IMR-90 (cell line): ENCODE measurements around the gene IL17C. TPM values are rescaled to one million over a fixed set of nuclear protein-coding genes. Genes with fewer than 3 reads are reported as not detected.

ENCODE experiments used
- ATAC-seq: fragments of 200-7000 bp; cut with Tn5 transposase; 2 replicates; pipeline ENCODE4 v1.9.1; 2020; ENCODE audit warnings: low read depth, mild to moderate bottlenecking, moderate library complexity
- BruUV-seq: library from RNA; stranded (reverse); fragments of 400-500 nt; replicated peaks from 2 replicates; lab custom pipeline; 2021; lab: Mats Ljungman, UMichigan
- CTCF ChIA-PET: fragments of 300-600 bp; formaldehyde crosslinking; extraction: SDS; loops from one replicate; lab custom pipeline; 2021; ENCODE audit warnings: antibody characterized with exemption; lab: Yijun Ruan, JAX
- POLR2A ChIA-PET: fragments of 300-600 bp; sonication (Branson Sonifier 250); formaldehyde crosslinking; loops from one replicate; lab custom pipeline; 2022; ENCODE audit warnings: antibody characterized with exemption; ENCODE audit not compliant: unreplicated experiment; lab: Charles Lee
- DNase-seq: peaks from one replicate; pipeline ENCODE4 v3.0.0; 2013
- H2AFZ ChIP-seq: replicated peaks from 2 replicates; pipeline ENCODE3; 2013; ENCODE audit warnings: low read length, mild to moderate bottlenecking; ENCODE audit not compliant: poor library complexity
- H2AK5ac ChIP-seq: 2 replicates; pipeline ENCODE4 v1.6.1; 2013; ENCODE audit warnings: low read depth, low read length, inconsistent platforms
- H2AK9ac ChIP-seq: replicated peaks from 2 replicates; pipeline ENCODE3; 2013; ENCODE audit warnings: mild to moderate bottlenecking, low read depth, low read length, moderate library complexity; ENCODE audit not compliant: poor library complexity
- H2BK120ac ChIP-seq: 2 replicates; pipeline ENCODE4 v1.6.1; 2013; ENCODE audit warnings: low read depth, low read length, inconsistent platforms
- H2BK15ac ChIP-seq: 3 replicates; pipeline ENCODE4 v1.6.1; 2013; ENCODE audit warnings: low read depth, low read length, inconsistent platforms
- H2BK20ac ChIP-seq: 2 replicates; pipeline ENCODE4 v1.6.1; 2013; ENCODE audit warnings: low read depth, mild to moderate bottlenecking, inconsistent platforms, low read length, moderate library complexity
- H2BK5ac ChIP-seq: 2 replicates; pipeline ENCODE4 v1.6.1; 2013; ENCODE audit warnings: mild to moderate bottlenecking, low read depth, low read length, inconsistent platforms; ENCODE audit not compliant: poor library complexity, severe bottlenecking
- H3K14ac ChIP-seq: replicated peaks from 2 replicates; pipeline ENCODE4 v1.6.1; 2013; ENCODE audit warnings: low read depth, low read length, inconsistent platforms
- H3K18ac ChIP-seq: 2 replicates; pipeline ENCODE4 v1.6.1; 2013; ENCODE audit warnings: low read depth, low read length, control low read depth
- H3K23ac ChIP-seq: 2 replicates; pipeline ENCODE4 v1.6.1; 2013; ENCODE audit warnings: low read depth, low read length, inconsistent platforms
- H3K27ac ChIP-seq: 2 replicates; pipeline ENCODE4 v1.5.1; 2013; ENCODE audit warnings: mild to moderate bottlenecking, control low read depth, low read length; ENCODE audit not compliant: insufficient read depth
- H3K27me3 ChIP-seq: 2 replicates; pipeline ENCODE4 v1.6.1; 2013; ENCODE audit warnings: low read length; ENCODE audit not compliant: control insufficient read depth, insufficient read depth
- H3K36me3 ChIP-seq: 2 replicates; pipeline ENCODE4 v1.6.1; 2013; ENCODE audit warnings: low read length, mixed read lengths; ENCODE audit not compliant: control insufficient read depth, insufficient read depth
- H3K4ac ChIP-seq: 2 replicates; pipeline ENCODE4 v1.6.1; 2013; ENCODE audit warnings: low read depth, low read length, inconsistent platforms
- H3K4me1 ChIP-seq: 2 replicates; pipeline ENCODE4 v1.6.1; 2013; ENCODE audit warnings: low read length, mixed read lengths; ENCODE audit not compliant: control insufficient read depth, insufficient read depth
- H3K4me2 ChIP-seq: 2 replicates; pipeline ENCODE4 v1.6.1; 2013; ENCODE audit warnings: low read depth, mild to moderate bottlenecking, control low read depth, low read length, moderate library complexity
- H3K4me3 ChIP-seq: 2 replicates; pipeline ENCODE4 v1.5.1; 2013; ENCODE audit warnings: low read depth, mild to moderate bottlenecking, control low read depth, low read length, moderate library complexity; ENCODE audit not compliant: insufficient read depth
- H3K56ac ChIP-seq: 2 replicates; pipeline ENCODE4 v1.6.1; 2013; ENCODE audit warnings: low read length, inconsistent platforms; ENCODE audit not compliant: insufficient read depth; ENCODE audit errors: extremely low read depth
- H3K79me1 ChIP-seq, 2 experiments: 2 replicates each; pipeline ENCODE4 v1.6.1; 2013; ENCODE audit warnings: low read length in 2 of 2, inconsistent platforms in 1 of 2, low read depth in 1 of 2
- H3K9ac ChIP-seq: 2 replicates; pipeline ENCODE4 v1.6.1; 2013; ENCODE audit warnings: low read depth, low read length, control low read depth
- H3K9me1 ChIP-seq: 2 replicates; pipeline ENCODE4 v1.6.1; 2013; ENCODE audit warnings: low read length, inconsistent platforms; ENCODE audit not compliant: insufficient read depth
- H3K9me3 ChIP-seq: 2 replicates; pipeline ENCODE4 v1.6.1; 2013; ENCODE audit warnings: low read length; ENCODE audit not compliant: control insufficient read depth, insufficient read depth
- H4K20me1 ChIP-seq: 2 replicates; pipeline ENCODE4 v1.6.1; 2013; ENCODE audit warnings: low read length, inconsistent platforms; ENCODE audit not compliant: insufficient read depth
- H4K5ac ChIP-seq: 2 replicates; pipeline ENCODE4 v1.6.1; 2013; ENCODE audit warnings: mild to moderate bottlenecking, low read depth, low read length, control low read depth
- H4K8ac ChIP-seq, 2 experiments: 2 replicates each; pipeline ENCODE4 v1.6.1; 2013; ENCODE audit warnings: low read depth in 2 of 2, low read length in 2 of 2, control low read depth in 1 of 2, inconsistent platforms in 1 of 2
- H4K91ac ChIP-seq: 2 replicates; pipeline ENCODE4 v1.6.1; 2013; ENCODE audit warnings: low read depth, low read length, inconsistent platforms; ENCODE audit not compliant: insufficient read depth
- CEBPB ChIP-seq: IDR thresholded peaks from 2 replicates; pipeline ENCODE4 v1.6.1; 2012; ENCODE audit warnings: low read depth, low read length, improper control_type of control experiment
- MAFK ChIP-seq: IDR thresholded peaks from 2 replicates; pipeline ENCODE4 v1.6.1; 2012; ENCODE audit warnings: low read depth, low read length, improper control_type of control experiment
- NFE2L2 ChIP-seq: fragments of 150-350 bp; IDR thresholded peaks from 2 replicates; pipeline ENCODE4 v1.6.1; 2016; ENCODE audit warnings: low read depth, mild to moderate bottlenecking, low read length
- RCOR1 ChIP-seq: IDR thresholded peaks from 2 replicates; pipeline ENCODE4 v1.6.1; 2012; ENCODE audit warnings: mild to moderate bottlenecking, low read length, improper control_type of control experiment; ENCODE audit not compliant: insufficient replicate concordance
- WGBS, 2 experiments: methylation state at CpG; one replicate each; pipeline versions ENCODE4 v1.1.5 to v1.1.7; 2013; ENCODE audit warnings: missing lambda C conversion rate in 2 of 2; ENCODE audit not compliant: insufficient read length in 1 of 2; ENCODE audit errors: extremely low coverage in 2 of 2; 5-methylcytosine and 5-hydroxymethylcytosine counted together
- dilution Hi-C: fragments of 300-500 bp; cut with HindIII; formaldehyde crosslinking; loops from one replicate; pipeline ENCODE4 v1.14.3; 2018; ENCODE audit warnings: low sequenced_read_pairs; ENCODE audit not compliant: unreplicated experiment
- in situ Hi-C: fragments of 300-500 bp; cut with MboI; formaldehyde crosslinking; loops from 3 replicates; pipeline ENCODE4 v1.14.3; 2019; ENCODE audit warnings: low sequenced_read_pairs, inconsistent platforms, mixed read lengths
- intact Hi-C: fragments of 100-400 bp; cut with micrococcal nuclease; formaldehyde crosslinking; loops from 2 replicates; pipeline ENCODE4 v1.10.0; 2022
- polyA plus RNA-seq, 3 experiments: library from polyadenylated mRNA; depleted of rRNA; stranded (reverse); fragments of >200 nt; gene quantifications; 2 replicates each; pipeline ENCODE4 v1.2.3, GENCODE V29; 2012; ENCODE audit warnings: low replicate concordance in 1 of 3
- total RNA-seq: library from RNA; depleted of rRNA; stranded (reverse); fragments of >200 nt; gene quantifications from 2 replicates; pipeline ENCODE4 v1.2.3, GENCODE V29; 2012

IL17C gene
- total and polyA plus RNA-seq, 2 of the 4 experiments (the other 2 are of a cell fraction): 0.09 TPM; not detected in 1

- Histone ChIP-seq H2BK120ac (no peak overlapping the region), H3K14ac (peak overlapping the region; percentile 37; the same call in 1 of the 2 replicates), H2AFZ (peak overlapping the region; percentile 95), H3K4me1 (peaks cover 5% of the 10 kb centered on the region; the same call in 1 of the 2 replicates), H4K20me1 (peaks cover 3% of the 10 kb centered on the region; the same call in 1 of the 2 replicates), H3K9ac (peak overlapping the region; percentile 33), H3K9me3 (no peaks in the 10 kb centered on the region), H2BK15ac (no peak overlapping the region), H3K36me3 (peaks cover 13% of the 10 kb centered on the region), H4K8ac (peak overlapping the region in 1 of 2 experiments; percentile 60; a peak in 1 of 4 replicates), H4K91ac (no peak overlapping the region), H2BK5ac (no peak overlapping the region), H4K5ac (0 out of 2 replicates have a peak overlapping the region, but pooled peaks have one; percentile 1), H3K4ac (peak overlapping the region; percentile 71), H3K4me3 (peak overlapping the region; percentile 93), H2AK5ac (peak overlapping the region; percentile 87), H3K27me3 (no peaks in the 10 kb centered on the region), H3K18ac (no peak overlapping the region), H3K9me1 (no peaks in the 10 kb centered on the region), H3K56ac (no peak overlapping the region), H2AK9ac (peak overlapping the region; percentile 94), H3K79me1 (peaks cover 0 to 20% of the 10 kb centered on the region in 2 experiments; a peak in 1 of 4 replicates), H3K4me2 (peak overlapping the region; percentile 64), H3K23ac (no peak overlapping the region), H3K27ac (no peak overlapping the region; the same call in 1 of the 2 replicates), H2BK20ac (no peak overlapping the region)
- WGBS, 2 experiments: 77% methylated on average over 9 of the region's 24 CpGs; no CpG with 5 or more reads in 1 of the 2 experiments
- ChIA-PET POLR2A (no interaction called here), CTCF (no interaction called here)
- ATAC-seq (no peak), DNase-seq (no peak)
- TF ChIP-seq CEBPB (no peak), NFE2L2 (no peak), MAFK (no peak), RCOR1 (no peak)
- no TSS peak for BruUV-seq
- intact Hi-C loops: no loop called here
- in situ Hi-C loops: no loop called here
- dilution Hi-C loops: no loop called here
Observed at GRCh38 chr16:88651276-88651988, 13.1 kb downstream of the IL17C start.
